GM19025 (cell line): ENCODE measurements around the gene FOXO3B.
"Not testable (repeated sequence)": the region's sequence is repeated elsewhere in the genome, so short reads cannot be mapped to it uniquely, and the experiment has no call there.

Experiments
- ATAC-seq: cut with Tn5 transposase; IDR thresholded peaks from one replicate; pipeline ENCODE4 v1.9.1; 2021; ENCODE audit warnings: mild to moderate bottlenecking, low read depth, moderate library complexity; ENCODE audit not compliant: unreplicated experiment

The FOXO3B gene

DNA sequence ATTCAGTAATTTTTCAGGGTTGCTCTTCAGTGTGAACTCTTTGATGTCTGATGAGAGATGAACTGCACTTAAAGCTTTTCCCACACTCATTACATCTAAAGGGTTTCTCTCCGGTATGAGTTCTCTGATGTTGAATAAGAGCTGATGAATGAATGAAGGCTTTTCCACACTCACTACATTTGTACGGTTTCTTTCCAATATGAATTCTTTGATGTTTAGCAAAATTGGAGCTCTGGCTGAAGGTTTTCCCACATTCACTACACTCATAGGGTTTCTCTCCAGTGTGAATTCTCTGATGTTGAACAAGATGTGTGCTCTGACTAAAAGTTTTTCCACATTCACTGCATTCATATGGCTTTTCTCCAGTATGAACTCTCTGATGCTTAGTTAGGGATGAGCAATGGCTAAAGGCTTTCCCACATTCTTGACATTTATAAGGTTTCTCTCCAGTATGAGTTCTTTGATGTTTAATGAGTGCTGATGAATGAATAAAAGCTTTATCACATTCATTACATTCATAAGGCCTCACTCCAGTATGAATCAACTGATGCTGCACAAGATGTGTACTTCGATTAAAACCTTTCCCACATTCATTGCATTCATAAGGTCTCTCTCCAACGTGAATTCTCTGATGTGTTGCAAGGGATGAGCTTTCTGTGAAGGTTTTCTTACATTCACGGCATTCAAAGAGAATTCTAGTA lies 20.0 kb downstream of the FOXO3B start:
- ATAC-seq, result not testable (repeated sequence)

DNA sequence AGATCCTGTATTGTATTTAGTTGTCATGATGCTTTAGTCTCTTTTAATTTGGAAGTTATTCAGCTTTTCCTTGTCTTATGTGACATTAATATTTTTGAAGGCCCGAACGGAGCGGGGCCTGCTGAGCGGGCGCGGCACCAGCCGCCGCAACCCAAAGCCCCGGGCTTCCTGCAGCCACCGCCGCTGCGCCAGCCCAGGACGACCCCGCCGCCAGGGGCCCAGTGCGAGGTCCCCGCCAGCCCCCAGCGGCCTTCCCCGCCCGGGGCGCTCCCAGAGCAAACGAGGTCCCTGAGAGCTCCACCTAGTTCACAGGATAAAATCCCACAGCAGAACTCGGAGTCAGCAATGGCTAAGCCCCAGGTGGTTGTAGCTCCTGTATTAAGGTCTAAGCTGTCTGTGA lies 32.0 kb downstream of the FOXO3B start:
- ATAC-seq, result not testable (repeated sequence)

DNA sequence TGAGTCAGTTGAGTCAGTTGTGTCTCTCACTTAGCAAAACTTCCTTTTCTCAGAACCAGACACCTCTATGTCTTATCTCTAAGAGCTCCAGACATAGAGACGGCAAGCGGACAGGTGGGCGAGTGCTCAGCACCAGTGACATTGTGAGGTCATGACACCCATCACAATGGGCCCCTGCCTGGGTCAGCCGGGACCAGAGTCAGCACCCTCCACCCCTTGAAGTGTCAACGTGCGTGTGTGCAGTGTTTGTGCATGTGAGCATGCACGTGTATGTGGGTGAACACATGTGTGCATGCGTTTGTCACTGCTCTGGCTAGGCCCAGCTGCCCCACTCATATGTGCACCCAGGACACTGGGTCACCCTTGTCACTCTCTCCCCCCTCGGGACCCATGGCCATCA lies 37.8 kb downstream of the FOXO3B start, which contains the start of gene TBC1D28:
Gene TBC1D28 (minus strand): TSS at position 101 of the 400 bp plus-strand sequence. CDS start 3,039 bp downstream, outside the sequence.
- not testable (repeated sequence) for ATAC-seq

DNA sequence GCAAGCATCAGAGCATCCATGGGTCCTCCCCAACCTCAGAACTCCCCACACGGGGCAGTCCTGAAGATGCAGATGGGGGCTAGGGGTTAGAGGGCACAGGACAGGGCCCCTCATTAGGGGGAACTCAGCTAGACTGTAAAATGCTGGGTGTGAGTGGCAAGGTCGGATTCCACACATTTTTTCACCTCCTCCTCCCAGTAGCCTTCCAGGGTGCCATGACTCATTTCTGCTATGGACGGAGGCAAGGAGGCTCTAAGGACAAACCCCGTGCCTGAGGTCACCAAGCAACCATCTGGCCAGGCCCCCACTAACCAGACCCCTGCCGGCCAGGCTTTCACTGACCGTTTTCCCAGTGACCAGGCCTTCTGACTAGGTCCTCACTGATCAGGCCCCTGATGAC lies 39.0 kb downstream of the FOXO3B start:
- not testable (repeated sequence) for ATAC-seq

DNA sequence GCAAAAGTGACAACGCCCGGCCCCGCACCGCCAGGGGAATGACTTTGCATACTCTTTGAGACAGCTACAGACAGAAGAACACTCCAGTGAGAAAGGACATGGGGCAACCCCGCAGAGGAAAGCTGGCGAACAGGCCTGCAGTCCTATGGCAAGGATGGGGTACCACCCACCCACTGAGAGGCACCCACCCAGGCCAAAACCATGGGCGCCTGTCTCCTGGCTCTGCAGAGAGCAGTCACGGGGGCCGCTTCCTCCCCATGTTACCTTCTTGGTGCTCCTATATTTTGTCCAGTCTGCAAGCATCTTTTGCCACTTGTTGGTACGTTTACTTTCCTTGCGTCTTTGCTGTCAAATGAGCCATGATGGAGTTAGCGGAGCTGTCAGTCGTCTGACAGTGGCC lies 43.8 kb downstream of the FOXO3B start:
- ATAC-seq, result not testable (repeated sequence)

DNA sequence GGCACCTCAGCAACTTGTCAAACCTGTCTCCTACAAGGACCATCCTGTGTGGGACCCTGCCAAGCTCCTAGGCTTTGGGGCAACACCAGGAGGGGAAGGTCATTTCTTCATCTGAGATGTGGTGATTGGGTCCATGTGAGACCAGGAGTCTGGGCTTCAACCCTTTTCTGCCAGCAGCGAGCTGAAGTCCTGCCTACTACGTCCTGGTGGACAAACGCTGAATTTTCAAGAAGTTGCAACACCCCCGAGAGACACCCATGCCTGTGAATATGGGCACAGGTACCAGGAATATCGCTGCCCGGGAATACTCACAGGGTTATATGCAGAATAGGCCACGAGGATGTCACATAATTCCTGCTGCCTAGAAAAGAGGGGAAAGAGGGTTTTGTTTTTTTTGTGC lies 45.9 kb downstream of the FOXO3B start:
- not testable (repeated sequence) for ATAC-seq

GRCh38 chr17:18635773-18636172 lies 46.3 kb downstream of the FOXO3B start:
- ATAC-seq, result not testable (repeated sequence)

GRCh38 chr17:18634550-18635263 lies 47.4 kb downstream of the FOXO3B start:
- ATAC-seq, result not testable (repeated sequence)
